Osteoblast (primary cell): ENCODE results near the gene DNAJB6. TPM values are rescaled to one million over a fixed set of nuclear protein-coding genes. Genes with fewer than 3 reads are reported as not detected.

ENCODE experiments used
- DNase-seq: peaks from one replicate; pipeline ENCODE4 v3.0.0; 2011; ENCODE audit warnings: low spot score, mixed read lengths; ENCODE audit not compliant: insufficient read length; ENCODE audit errors: missing footprints
- H2AFZ ChIP-seq: 2 replicates; pipeline ENCODE4 v1.6.0; 2011; ENCODE audit warnings: mild to moderate bottlenecking, low read length
- H3K27ac ChIP-seq: 2 replicates; pipeline ENCODE4 v1.5.1; 2011; ENCODE audit warnings: mild to moderate bottlenecking, low read depth, low read length, moderate library complexity
- H3K27me3 ChIP-seq: 2 replicates; pipeline ENCODE4 v1.6.0; 2012; ENCODE audit warnings: mild to moderate bottlenecking, control low read depth, inconsistent platforms, low read length, moderate library complexity; ENCODE audit not compliant: insufficient read depth
- H3K36me3 ChIP-seq: 2 replicates; pipeline ENCODE4 v1.5.1; 2011; ENCODE audit warnings: mild to moderate bottlenecking, low read length, control low read depth, moderate library complexity; ENCODE audit not compliant: insufficient read depth
- H3K4me1 ChIP-seq: 2 replicates; pipeline ENCODE4 v1.5.1; 2011; ENCODE audit warnings: mild to moderate bottlenecking, low read length, control low read depth, moderate library complexity; ENCODE audit not compliant: insufficient read depth
- H3K4me2 ChIP-seq: 2 replicates; pipeline ENCODE4 v1.6.0; 2011; ENCODE audit warnings: mild to moderate bottlenecking, low read length; ENCODE audit not compliant: insufficient read depth
- H3K4me3 ChIP-seq: fragments of 200-600 bp; sonication (generic); 3 replicates; pipeline ENCODE4 v1.5.1; 2012; ENCODE audit warnings: mild to moderate bottlenecking, low read length, inconsistent platforms; ENCODE audit not compliant: insufficient read depth
- H3K79me2 ChIP-seq: 2 replicates; pipeline ENCODE4 v1.6.0; 2012; ENCODE audit warnings: mild to moderate bottlenecking, low read length, control low read depth, inconsistent platforms; ENCODE audit not compliant: insufficient read depth
- H3K9me3 ChIP-seq: 2 replicates; pipeline ENCODE4 v1.5.1; 2011; ENCODE audit warnings: low read depth, low read length, control low read depth
- H4K20me1 ChIP-seq: 2 replicates; pipeline ENCODE4 v1.6.0; 2012; ENCODE audit warnings: mild to moderate bottlenecking, low read length, control low read depth; ENCODE audit not compliant: insufficient read depth
- total RNA-seq: library from RNA; depleted of rRNA; stranded (reverse); fragments of >200 nt; gene quantifications from 2 replicates; pipeline ENCODE4 v1.2.3, GENCODE V29; 2012
- TF ChIP-seq, protein P1 (sequence below): IDR thresholded peaks from 2 replicates; pipeline ENCODE4 v1.5.1; 2011; ENCODE audit warnings: mild to moderate bottlenecking, low read depth, low read length, moderate library complexity; ENCODE audit errors: extremely low read depth

Gene DNAJB6
- total RNA-seq, 1 donor = 84.7 TPM

DNA sequence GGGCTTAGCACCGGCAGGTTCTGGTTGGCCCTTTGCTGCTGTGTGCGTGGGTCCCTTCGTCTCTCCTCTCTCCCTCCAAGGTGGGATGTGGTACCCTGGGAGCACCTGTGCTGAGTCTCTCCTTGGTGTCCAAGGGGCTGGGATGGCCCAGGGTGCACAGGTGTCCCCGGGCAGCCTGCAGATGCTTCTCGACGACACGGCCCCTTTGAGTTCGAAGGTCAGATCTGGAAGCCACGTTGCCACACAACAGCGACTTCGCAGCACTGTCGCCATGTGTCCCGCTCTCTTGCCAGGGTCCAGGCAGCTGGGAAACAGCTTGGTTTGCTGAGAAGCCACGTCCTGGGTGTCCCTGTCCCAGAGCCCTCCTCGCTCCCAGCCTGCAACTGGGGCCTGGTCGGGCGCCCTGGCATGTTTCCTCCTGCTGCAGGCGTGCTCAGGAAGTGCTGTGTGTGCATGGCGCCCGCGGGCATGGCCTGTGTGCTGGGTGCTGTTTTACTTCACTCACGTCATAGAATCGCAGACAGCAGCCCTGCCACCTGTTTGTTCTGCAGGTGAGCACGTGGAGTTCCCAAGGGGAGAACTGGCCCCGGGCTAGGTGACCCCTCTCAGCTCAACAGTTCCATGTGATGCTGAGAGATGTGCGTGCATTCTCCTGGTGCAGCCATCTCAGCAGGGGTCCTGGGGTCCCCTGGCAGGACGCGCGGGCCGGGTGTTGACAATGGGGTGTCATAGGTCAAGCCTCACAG lies 70.9 kb downstream of the DNAJB6 start:
- peaks cover 8% of the 10 kb centered on the region for H4K20me1 ChIP-seq
- H3K4me3 ChIP-seq = no peak overlapping the region
- no peak overlapping the region for H2AFZ ChIP-seq
- H3K27me3 ChIP-seq = no peaks in the 10 kb centered on the region
- H3K79me2 ChIP-seq = peaks cover 5% of the 10 kb centered on the region
- peaks cover 21% of the 10 kb centered on the region for H3K4me1 ChIP-seq
- TF ChIP-seq, protein P1, sequence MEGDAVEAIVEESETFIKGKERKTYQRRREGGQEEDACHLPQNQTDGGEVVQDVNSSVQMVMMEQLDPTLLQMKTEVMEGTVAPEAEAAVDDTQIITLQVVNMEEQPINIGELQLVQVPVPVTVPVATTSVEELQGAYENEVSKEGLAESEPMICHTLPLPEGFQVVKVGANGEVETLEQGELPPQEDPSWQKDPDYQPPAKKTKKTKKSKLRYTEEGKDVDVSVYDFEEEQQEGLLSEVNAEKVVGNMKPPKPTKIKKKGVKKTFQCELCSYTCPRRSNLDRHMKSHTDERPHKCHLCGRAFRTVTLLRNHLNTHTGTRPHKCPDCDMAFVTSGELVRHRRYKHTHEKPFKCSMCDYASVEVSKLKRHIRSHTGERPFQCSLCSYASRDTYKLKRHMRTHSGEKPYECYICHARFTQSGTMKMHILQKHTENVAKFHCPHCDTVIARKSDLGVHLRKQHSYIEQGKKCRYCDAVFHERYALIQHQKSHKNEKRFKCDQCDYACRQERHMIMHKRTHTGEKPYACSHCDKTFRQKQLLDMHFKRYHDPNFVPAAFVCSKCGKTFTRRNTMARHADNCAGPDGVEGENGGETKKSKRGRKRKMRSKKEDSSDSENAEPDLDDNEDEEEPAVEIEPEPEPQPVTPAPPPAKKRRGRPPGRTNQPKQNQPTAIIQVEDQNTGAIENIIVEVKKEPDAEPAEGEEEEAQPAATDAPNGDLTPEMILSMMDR = no peak
- no peak overlapping the region for H3K27ac ChIP-seq
- no peaks in the 10 kb centered on the region for H3K9me3 ChIP-seq
- H3K4me2 ChIP-seq = no peak overlapping the region
- no peaks in the 10 kb centered on the region for H3K36me3 ChIP-seq
- DNase-seq = peak; percentile 73

DNA sequence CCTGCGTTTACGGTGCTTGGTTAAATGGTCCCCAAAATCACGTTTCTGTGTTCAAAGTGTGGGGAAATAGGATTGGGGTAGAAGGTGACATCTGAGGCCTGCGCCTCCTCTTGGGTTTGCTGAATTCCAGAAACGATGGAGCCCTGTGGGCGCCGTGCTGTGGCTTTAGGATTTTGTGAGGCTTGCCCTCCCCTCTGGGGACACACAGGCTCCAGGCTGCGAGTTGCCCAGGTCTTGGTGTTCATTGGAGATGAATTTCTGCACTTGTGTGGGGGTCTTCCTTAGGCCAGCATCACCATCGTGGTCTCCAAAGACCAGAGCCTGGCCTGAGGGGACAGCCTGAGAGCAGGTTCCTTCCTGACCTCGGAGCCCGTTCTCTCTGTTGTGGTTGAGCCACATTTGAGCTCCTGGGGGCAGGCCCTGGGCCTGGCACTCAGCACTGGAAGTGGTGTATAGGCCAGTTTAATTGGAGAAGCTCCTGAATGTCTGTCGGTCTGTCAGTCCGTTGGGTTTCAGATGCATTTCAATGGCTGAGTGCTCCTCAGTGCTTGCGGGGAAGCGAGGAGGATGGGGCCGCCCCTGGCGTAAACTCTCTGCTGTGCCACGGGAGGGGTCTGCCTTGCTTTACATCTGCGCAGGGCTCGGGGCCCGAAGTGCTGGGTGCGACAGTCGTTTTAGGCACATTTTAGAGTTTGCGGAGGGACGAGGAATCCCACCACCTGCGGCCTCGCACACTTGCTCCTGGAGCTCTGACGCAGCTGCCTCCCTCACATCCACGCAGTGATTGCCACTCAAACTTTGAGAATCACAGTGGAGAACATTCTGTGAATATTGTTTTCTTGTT lies 71.7 kb downstream of the DNAJB6 start:
- no peak overlapping the region for H3K4me2 ChIP-seq
- H3K79me2 ChIP-seq = no peaks in the 10 kb centered on the region
- peaks cover 21% of the 10 kb centered on the region for H3K4me1 ChIP-seq
- TF ChIP-seq, protein P1 = no peak
- no peak overlapping the region for H3K27ac ChIP-seq
- DNase-seq = peak; percentile 69
- no peak overlapping the region for H2AFZ ChIP-seq
- no peaks in the 10 kb centered on the region for H3K27me3 ChIP-seq
- peaks cover 11% of the 10 kb centered on the region for H4K20me1 ChIP-seq
- H3K4me3 ChIP-seq = no peak overlapping the region
- no peaks in the 10 kb centered on the region for H3K9me3 ChIP-seq
- no peaks in the 10 kb centered on the region for H3K36me3 ChIP-seq

DNA sequence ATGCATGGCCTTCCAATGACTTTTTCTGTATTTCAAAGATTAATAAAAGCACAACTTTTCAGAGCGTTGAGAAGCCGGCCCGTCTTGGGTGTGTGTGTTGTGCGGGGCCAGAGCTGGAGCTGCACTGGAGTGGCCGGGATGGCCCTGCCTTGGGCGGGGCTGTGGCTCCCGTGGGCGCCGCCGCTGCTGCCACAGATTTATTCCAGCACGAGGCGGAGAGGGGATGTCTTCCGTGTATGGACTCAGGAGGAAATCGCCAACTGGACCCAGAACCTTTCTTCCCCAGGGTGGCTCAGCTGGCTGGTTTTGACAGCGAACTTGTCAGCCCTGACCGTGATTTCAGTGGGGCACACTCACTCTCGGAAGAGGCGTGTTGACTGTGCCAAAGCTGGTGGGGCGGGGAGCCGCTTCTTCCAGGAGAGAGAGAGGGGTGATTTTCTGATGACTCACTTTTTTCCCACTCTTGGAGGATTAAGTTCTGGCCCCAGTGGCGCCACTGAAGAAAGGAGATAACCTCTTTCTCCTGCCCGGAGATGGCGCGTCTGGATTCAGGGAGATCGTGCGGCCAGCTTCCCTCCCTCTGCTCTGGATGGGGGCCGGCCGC lies 72.4 kb downstream of the DNAJB6 start:
- TF ChIP-seq, protein P1 = no peak
- H3K27me3 ChIP-seq = no peaks in the 10 kb centered on the region
- H3K27ac ChIP-seq = no peak overlapping the region
- H4K20me1 ChIP-seq = peaks cover 11% of the 10 kb centered on the region
- peak; percentile 65 for DNase-seq
- H3K36me3 ChIP-seq = no peaks in the 10 kb centered on the region
- H3K9me3 ChIP-seq = no peaks in the 10 kb centered on the region
- no peak overlapping the region for H3K4me3 ChIP-seq
- no peaks in the 10 kb centered on the region for H3K79me2 ChIP-seq
- H3K4me1 ChIP-seq = peaks cover 21% of the 10 kb centered on the region
- no peak overlapping the region for H2AFZ ChIP-seq
- no peak overlapping the region for H3K4me2 ChIP-seq
